Measurements from ENCODE around the gene SEMA3C. TPM values are rescaled to one million over a fixed set of nuclear protein-coding genes. Genes with fewer than 3 reads are reported as not detected.
A peak's percentile ranks its signal among the peaks of the same experiment; 100 is the strongest.

The SEMA3C gene
- total RNA-seq: 266 TPM

DNA sequence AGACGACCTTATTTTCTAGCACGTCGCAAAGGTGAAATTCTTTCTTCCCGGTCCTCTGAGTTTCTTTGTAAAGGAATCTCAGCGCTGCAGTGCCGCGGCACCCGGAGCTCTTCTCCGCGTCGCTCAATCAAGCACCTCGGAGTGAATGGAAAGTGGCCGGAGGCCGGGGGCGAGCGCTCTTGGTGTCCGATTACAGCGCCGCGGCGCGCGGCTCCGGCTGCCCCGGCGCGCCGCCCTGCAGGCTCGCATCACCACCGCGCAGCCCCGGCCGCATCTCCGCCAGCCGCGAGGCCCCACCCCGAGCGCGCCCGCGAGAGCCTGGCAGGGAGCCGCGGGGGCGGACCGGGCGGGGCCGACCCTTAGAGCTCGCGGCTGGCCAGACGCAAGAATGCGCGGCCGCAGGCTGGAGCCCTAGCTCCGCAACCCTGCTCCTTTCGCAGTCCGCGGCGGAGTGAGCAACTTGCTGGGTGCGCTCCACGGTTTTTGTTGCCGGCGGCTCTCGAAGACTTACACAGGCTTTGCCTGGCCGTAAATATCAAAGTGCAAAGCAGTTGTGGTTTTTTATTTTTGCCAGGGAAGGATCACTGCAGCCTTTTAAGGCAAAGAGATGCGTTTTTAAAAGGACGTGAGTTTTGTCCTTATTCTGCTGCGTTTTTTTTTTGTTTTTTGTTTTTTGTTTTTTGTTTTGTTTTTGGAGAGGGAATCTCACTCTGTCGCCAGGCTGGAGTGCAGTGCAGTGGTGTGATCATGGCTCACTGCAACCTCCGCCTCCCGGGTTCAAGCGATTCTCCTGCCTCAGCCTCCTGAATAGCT lies at the start of gene SEMA3C:
Gene SEMA3C, minus strand, starts transcription at position 143 of the 813 bp plus-strand sequence. CDS start 2,270 bp downstream, outside the sequence.
- Histone ChIP-seq H3K27ac (ENCODE audit: low read depth, low read length) (peak within 1 kb of the TSS; percentile 68), H3K27me3 (ENCODE audit: control insufficient read depth in 3 of 3, insufficient read depth in 3 of 3, low read length in 3 of 3) (no peaks in the 10 kb centered on the region), H3K36me3 (ENCODE audit: control insufficient read depth in 3 of 3, insufficient read depth in 3 of 3, low read length in 3 of 3) (peaks cover 2 to 6% (median 3%) of the 10 kb centered on the region in 3 donors), H3K9me3 (ENCODE audit: control insufficient read depth in 3 of 3, low read length in 3 of 3) (no peaks in the 10 kb centered on the region), H3K9ac (ENCODE audit: low read depth in 1 of 3, low read length in 3 of 3) (peak within 1 kb of the TSS; percentile 77 to 95 (median 86)), H3K4me3 (ENCODE audit: low read length in 3 of 3) (peak within 1 kb of the TSS; percentile 82 to 97 (median 84)), H3K4me1 (ENCODE audit: control insufficient read depth in 3 of 3, insufficient read depth in 3 of 3, low read length in 3 of 3) (peaks cover 0 to 3% (median 0%) of the 10 kb centered on the region in 3 donors)

DNA sequence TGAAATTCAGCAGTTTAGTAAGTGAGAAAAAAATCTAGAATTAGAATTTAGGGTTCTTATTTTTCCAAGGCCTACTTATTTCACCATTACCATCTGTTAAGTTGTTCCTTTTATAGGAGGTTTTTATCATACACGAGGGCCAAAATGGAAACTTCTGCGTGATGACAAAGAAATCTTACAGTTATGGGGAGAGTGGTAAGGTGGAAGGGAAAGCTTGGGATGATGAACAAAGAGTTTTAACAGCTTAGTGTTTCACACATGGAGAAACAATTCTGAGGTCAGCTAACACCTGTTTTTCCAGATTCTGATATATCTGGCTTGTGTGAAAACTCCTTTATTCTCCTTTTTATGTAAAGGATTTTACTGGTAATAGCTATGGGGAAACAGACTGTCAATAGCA lies 49.8 kb upstream of the SEMA3C start:
- no peak overlapping the region for H3K4me3 ChIP-seq (ENCODE audit: low read length in 3 of 3)

DNA sequence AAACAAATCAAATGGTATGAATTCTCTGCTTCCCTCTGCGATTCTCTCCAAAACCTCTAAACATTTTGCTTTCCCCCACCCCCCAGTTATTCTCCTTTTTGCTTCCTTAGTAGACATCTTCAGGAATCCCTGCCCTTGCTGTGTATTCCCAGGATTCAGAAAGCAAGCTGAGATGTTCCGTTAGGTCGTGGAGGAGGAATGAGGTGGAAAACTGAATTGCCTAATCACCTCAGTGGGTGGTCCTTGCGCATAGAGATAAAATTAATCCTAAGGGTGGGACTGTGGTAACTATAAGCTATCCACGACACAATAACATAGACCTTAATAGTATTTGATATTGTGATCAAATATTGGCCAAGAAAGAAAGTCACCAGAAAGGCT lies 49.1 kb upstream of the SEMA3C start:
- no peaks in the 10 kb centered on the region for H3K9me3 ChIP-seq (ENCODE audit: control insufficient read depth in 3 of 3, low read length in 3 of 3)

More for the DNA sequence above, 49.8 kb upstream of the SEMA3C start:
- H3K36me3 ChIP-seq (ENCODE audit: control insufficient read depth in 3 of 3, insufficient read depth in 3 of 3, low read length in 3 of 3): no peaks in the 10 kb centered on the region
- H3K4me1 ChIP-seq (ENCODE audit: control insufficient read depth in 3 of 3, insufficient read depth in 3 of 3, low read length in 3 of 3): peaks cover 0 to 6% (median 0%) of the 10 kb centered on the region in 3 donors
- no peaks in the 10 kb centered on the region for H3K27me3 ChIP-seq (ENCODE audit: control insufficient read depth in 3 of 3, insufficient read depth in 3 of 3, low read length in 3 of 3)
- no peaks in the 10 kb centered on the region for H3K9me3 ChIP-seq (ENCODE audit: control insufficient read depth in 3 of 3, low read length in 3 of 3)
- no peak overlapping the region for H3K9ac ChIP-seq (ENCODE audit: low read depth in 1 of 3, low read length in 3 of 3)
- H3K27ac ChIP-seq (ENCODE audit: low read depth, low read length): no peak overlapping the region

DNA sequence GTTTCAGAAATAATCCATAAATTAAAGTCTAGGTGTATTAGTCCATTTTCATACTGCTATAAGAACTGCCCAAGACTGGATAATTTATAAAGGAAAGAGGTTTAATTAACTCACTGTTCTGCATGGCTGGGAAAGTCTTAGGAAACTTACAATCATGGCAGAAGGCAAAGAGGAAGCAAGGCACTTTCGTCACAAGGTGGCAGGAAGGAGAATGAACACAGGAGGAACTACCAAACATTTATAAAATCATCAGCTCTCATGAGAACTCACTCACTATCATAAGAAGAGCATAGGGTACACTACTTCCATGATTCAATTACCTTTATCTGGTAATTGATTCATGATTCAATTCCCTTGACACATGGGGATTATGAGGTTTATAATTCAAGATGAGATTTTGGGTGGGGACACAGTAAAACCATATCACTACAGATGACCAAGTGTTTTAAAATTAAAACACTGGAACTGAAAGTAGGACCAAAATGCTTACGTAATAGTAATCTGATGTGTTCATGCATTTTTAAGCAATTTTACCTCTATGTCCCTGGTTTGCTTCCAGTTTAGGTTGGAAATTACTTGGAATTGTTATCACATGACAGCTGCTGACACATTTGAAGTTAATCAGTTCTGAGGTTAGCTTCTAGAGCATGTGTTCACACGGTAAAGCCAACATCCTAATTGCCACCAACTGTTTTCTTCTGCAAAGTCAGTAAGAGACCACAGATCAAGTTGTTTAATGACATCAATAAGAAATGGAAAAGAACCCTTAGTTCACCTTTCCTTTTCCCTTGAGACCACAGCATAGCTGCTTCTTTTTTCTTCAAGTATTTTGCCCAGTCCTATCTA lies 48.4 kb upstream of the SEMA3C start:
- Histone ChIP-seq H3K9me3 (ENCODE audit: control insufficient read depth in 3 of 3, low read length in 3 of 3) (no peaks in the 10 kb centered on the region), H3K9ac (ENCODE audit: low read depth in 1 of 3, low read length in 3 of 3) (no peak overlapping the region), H3K4me1 (ENCODE audit: control insufficient read depth in 3 of 3, insufficient read depth in 3 of 3, low read length in 3 of 3) (peaks cover 0 to 6% (median 0%) of the 10 kb centered on the region in 3 donors), H3K4me3 (ENCODE audit: low read length in 3 of 3) (no peak overlapping the region), H3K27ac (ENCODE audit: low read depth, low read length) (no peak overlapping the region), H3K27me3 (ENCODE audit: control insufficient read depth in 3 of 3, insufficient read depth in 3 of 3, low read length in 3 of 3) (no peaks in the 10 kb centered on the region), H3K36me3 (ENCODE audit: control insufficient read depth in 3 of 3, insufficient read depth in 3 of 3, low read length in 3 of 3) (no peaks in the 10 kb centered on the region)

More for the DNA sequence above, 49.1 kb upstream of the SEMA3C start:
- Histone ChIP-seq H3K27ac (ENCODE audit: low read depth, low read length) (no peak overlapping the region), H3K4me1 (ENCODE audit: control insufficient read depth in 3 of 3, insufficient read depth in 3 of 3, low read length in 3 of 3) (peaks cover 0 to 6% (median 0%) of the 10 kb centered on the region in 3 donors), H3K27me3 (ENCODE audit: control insufficient read depth in 3 of 3, insufficient read depth in 3 of 3, low read length in 3 of 3) (no peaks in the 10 kb centered on the region), H3K9ac (ENCODE audit: low read depth in 1 of 3, low read length in 3 of 3) (no peak overlapping the region), H3K4me3 (ENCODE audit: low read length in 3 of 3) (no peak overlapping the region), H3K36me3 (ENCODE audit: control insufficient read depth in 3 of 3, insufficient read depth in 3 of 3, low read length in 3 of 3) (no peaks in the 10 kb centered on the region)

DNA sequence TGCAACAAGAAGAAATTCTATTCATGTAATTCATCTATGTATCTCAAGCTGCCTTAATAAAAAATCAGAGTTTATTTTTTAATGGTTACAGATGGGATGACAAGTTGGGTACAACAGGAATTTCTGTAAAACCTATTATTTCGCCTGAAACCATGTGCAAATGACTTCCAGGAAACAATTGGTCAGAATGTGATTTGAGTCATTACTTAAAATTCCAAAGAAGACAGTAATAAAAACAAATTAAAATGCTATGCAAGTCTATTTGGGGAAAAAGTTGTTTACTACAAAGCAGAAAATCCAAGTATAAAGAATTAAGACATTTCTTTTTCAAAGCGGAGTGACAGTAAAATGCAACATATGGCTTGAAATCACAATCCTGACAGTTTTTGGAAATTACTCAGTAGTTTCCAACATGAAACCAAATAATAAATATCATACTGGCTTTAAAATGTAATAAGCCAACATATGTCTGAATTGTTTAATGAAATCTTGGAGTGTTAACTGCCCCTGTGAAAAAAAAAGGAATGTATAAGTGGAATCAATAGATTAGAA lies 41.5 kb upstream of the SEMA3C start:
- no peaks in the 10 kb centered on the region for H3K36me3 ChIP-seq (ENCODE audit: control insufficient read depth in 3 of 3, insufficient read depth in 3 of 3, low read length in 3 of 3)
- no peak overlapping the region for H3K9ac ChIP-seq (ENCODE audit: low read depth in 1 of 3, low read length in 3 of 3)
- no peak overlapping the region for H3K4me3 ChIP-seq (ENCODE audit: low read length in 3 of 3)
- H3K4me1 ChIP-seq (ENCODE audit: control insufficient read depth in 3 of 3, insufficient read depth in 3 of 3, low read length in 3 of 3): no peaks in the 10 kb centered on the region
- no peak overlapping the region for H3K27ac ChIP-seq (ENCODE audit: low read depth, low read length)
- no peaks in the 10 kb centered on the region for H3K27me3 ChIP-seq (ENCODE audit: control insufficient read depth in 3 of 3, insufficient read depth in 3 of 3, low read length in 3 of 3)
- H3K9me3 ChIP-seq (ENCODE audit: control insufficient read depth in 3 of 3, low read length in 3 of 3): no peaks in the 10 kb centered on the region

DNA sequence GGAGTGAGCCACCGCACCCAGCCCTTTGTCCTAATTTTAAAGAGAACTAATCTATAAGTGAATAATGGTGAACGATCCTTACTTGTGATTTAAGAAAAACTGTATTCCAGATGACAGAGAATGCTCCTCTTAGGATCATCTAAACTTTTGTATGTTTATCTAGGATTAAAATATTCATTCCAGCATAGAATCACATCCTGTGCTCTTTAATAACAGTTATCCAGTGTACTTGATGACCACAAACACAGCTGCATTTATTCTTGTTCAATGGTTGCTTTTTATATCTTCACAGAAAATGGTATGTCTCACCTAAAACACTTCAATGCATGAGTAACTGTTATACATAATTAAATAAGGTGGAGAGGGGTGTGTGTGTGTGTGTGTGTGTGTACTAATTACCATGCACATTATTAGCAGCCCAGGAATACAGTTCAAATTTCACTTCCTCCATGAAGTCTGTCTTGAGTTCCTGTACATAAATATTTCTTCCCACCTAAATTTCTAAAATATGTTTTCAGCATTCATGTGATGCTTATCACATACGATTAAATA lies 38.5 kb upstream of the SEMA3C start:
- H3K4me3 ChIP-seq (ENCODE audit: low read length in 3 of 3): no peak overlapping the region

DNA sequence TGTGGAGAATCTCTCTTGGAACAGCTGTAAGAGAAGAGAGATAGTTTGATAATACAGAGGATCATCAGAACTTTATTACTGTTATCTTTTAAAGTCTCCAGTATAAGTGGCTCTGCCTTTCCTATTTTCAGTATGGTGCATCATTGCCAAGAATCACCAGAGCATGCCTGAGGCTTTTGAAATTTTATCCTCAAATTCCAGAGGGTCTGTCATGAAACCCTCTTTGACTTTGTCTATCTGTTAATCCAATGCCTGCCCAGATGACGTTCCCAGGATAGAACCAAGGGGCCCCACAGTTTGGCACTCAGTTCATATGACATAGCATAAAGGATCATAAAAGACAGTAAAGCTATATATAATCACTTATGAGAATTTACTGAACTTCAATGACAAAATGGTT lies 35.3 kb upstream of the SEMA3C start:
- no peak overlapping the region for H3K9ac ChIP-seq (ENCODE audit: low read depth in 1 of 3, low read length in 3 of 3)
- H3K4me3 ChIP-seq (ENCODE audit: low read length in 3 of 3): no peak overlapping the region
- peaks cover 0 to 4% (median 3%) of the 10 kb centered on the region in 3 donors for H3K4me1 ChIP-seq (ENCODE audit: control insufficient read depth in 3 of 3, insufficient read depth in 3 of 3, low read length in 3 of 3)

More for the DNA sequence above, 38.5 kb upstream of the SEMA3C start:
- no peak overlapping the region for H3K27ac ChIP-seq (ENCODE audit: low read depth, low read length)
- H3K4me1 ChIP-seq (ENCODE audit: control insufficient read depth in 3 of 3, insufficient read depth in 3 of 3, low read length in 3 of 3): peaks cover 0 to 4% (median 3%) of the 10 kb centered on the region in 3 donors
- H3K36me3 ChIP-seq (ENCODE audit: control insufficient read depth in 3 of 3, insufficient read depth in 3 of 3, low read length in 3 of 3): no peaks in the 10 kb centered on the region
- no peak overlapping the region for H3K9ac ChIP-seq (ENCODE audit: low read depth in 1 of 3, low read length in 3 of 3)
- H3K9me3 ChIP-seq (ENCODE audit: control insufficient read depth in 3 of 3, low read length in 3 of 3): no peaks in the 10 kb centered on the region
- no peaks in the 10 kb centered on the region for H3K27me3 ChIP-seq (ENCODE audit: control insufficient read depth in 3 of 3, insufficient read depth in 3 of 3, low read length in 3 of 3)

DNA sequence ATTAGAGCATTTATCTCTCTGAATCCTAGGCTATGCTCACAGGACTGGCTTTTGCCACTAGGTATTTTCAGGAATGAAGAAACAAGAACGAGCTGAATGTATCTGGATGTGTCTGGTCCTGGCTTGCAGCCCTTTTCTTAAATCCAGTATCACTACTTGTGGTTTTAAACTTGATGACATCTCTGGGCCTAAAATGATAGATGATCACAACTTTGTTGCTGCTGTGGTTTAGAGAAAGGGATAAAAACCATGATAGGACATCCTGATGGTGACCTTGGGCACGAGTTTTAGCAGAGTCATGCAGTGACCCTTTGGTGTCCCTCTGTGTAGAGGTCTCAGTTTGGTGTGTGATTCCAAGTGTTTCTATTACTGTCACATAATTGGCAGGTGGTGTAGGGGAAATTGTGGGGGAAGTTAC lies 31.7 kb upstream of the SEMA3C start:
- H3K36me3 ChIP-seq (ENCODE audit: control insufficient read depth in 3 of 3, insufficient read depth in 3 of 3, low read length in 3 of 3): no peaks in the 10 kb centered on the region
- peaks cover 0 to 4% (median 3%) of the 10 kb centered on the region in 3 donors for H3K4me1 ChIP-seq (ENCODE audit: control insufficient read depth in 3 of 3, insufficient read depth in 3 of 3, low read length in 3 of 3)
- H3K4me3 ChIP-seq (ENCODE audit: low read length in 3 of 3): no peak overlapping the region
- H3K27ac ChIP-seq (ENCODE audit: low read depth, low read length): peak overlapping the region; percentile 34
- no peaks in the 10 kb centered on the region for H3K27me3 ChIP-seq (ENCODE audit: control insufficient read depth in 3 of 3, insufficient read depth in 3 of 3, low read length in 3 of 3)
- H3K9me3 ChIP-seq (ENCODE audit: control insufficient read depth in 3 of 3, low read length in 3 of 3): peaks cover 0 to 3% (median 0%) of the 10 kb centered on the region in 3 donors
- H3K9ac ChIP-seq (ENCODE audit: low read depth in 1 of 3, low read length in 3 of 3): no peak overlapping the region

More for the DNA sequence above, 35.3 kb upstream of the SEMA3C start:
- Histone ChIP-seq H3K27me3 (ENCODE audit: control insufficient read depth in 3 of 3, insufficient read depth in 3 of 3, low read length in 3 of 3) (no peaks in the 10 kb centered on the region), H3K27ac (ENCODE audit: low read depth, low read length) (no peak overlapping the region), H3K9me3 (ENCODE audit: control insufficient read depth in 3 of 3, low read length in 3 of 3) (peaks cover 0 to 3% (median 0%) of the 10 kb centered on the region in 3 donors), H3K36me3 (ENCODE audit: control insufficient read depth in 3 of 3, insufficient read depth in 3 of 3, low read length in 3 of 3) (no peaks in the 10 kb centered on the region)

DNA sequence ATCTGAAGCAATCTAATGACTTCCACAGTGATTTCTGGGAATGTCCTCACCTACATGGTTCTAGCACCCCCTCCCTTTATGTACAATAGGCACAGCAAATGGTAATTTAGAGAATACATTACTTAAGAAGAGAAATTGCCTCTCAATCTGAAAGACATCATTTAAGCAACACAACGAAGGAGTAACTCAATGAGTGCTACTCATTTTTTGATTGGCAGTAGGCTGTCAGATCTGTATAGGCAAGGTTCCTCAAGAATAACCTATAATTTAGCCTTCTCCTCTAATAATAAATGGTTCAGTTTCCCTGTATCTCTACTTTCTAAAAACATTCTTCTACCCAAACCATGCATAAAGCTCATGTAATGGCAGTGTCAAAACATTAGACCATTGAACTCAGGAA lies 30.6 kb upstream of the SEMA3C start:
- H3K9me3 ChIP-seq (ENCODE audit: control insufficient read depth in 3 of 3, low read length in 3 of 3): peaks cover 0 to 3% (median 0%) of the 10 kb centered on the region in 3 donors
- H3K4me3 ChIP-seq (ENCODE audit: low read length in 3 of 3): no peak overlapping the region
- H3K4me1 ChIP-seq (ENCODE audit: control insufficient read depth in 3 of 3, insufficient read depth in 3 of 3, low read length in 3 of 3): peaks cover 0 to 4% (median 3%) of the 10 kb centered on the region in 3 donors
- no peaks in the 10 kb centered on the region for H3K36me3 ChIP-seq (ENCODE audit: control insufficient read depth in 3 of 3, insufficient read depth in 3 of 3, low read length in 3 of 3)
- H3K27ac ChIP-seq (ENCODE audit: low read depth, low read length): no peak overlapping the region
- no peaks in the 10 kb centered on the region for H3K27me3 ChIP-seq (ENCODE audit: control insufficient read depth in 3 of 3, insufficient read depth in 3 of 3, low read length in 3 of 3)
- no peak overlapping the region for H3K9ac ChIP-seq (ENCODE audit: low read depth in 1 of 3, low read length in 3 of 3)

All from skeletal muscle tissue (tissue), 4 donors.